ENCODE results near the gene ARFGEF3. TPM values are rescaled to one million over a fixed set of nuclear protein-coding genes. Genes with fewer than 3 reads are reported as not detected.

ARFGEF3 gene
- total and polyA plus RNA-seq, 5 experiments from 2014 or later = not detected

- Mint-ChIP-seq H3K4me3 (no peak overlapping the region), H3K4me1 (no peaks in the 10 kb centered on the region), H3K9me3 (peaks cover 0 to 16% (median 8%) of the 10 kb centered on the region in 9 donors), H3K27me3 (peaks cover 13 to 26% (median 19%) of the 10 kb centered on the region in 5 donors), H3K27ac (no peak overlapping the region), H3K36me3 (peaks cover 0 to 6% (median 0%) of the 10 kb centered on the region in 3 donors)
- ATAC-seq (no peak), DNase-seq (no peak)
- POLR2A ChIA-PET = no interaction called here
Measured at GRCh38 chr6:138182939-138183789, 21.4 kb downstream of the ARFGEF3 start.

DNA sequence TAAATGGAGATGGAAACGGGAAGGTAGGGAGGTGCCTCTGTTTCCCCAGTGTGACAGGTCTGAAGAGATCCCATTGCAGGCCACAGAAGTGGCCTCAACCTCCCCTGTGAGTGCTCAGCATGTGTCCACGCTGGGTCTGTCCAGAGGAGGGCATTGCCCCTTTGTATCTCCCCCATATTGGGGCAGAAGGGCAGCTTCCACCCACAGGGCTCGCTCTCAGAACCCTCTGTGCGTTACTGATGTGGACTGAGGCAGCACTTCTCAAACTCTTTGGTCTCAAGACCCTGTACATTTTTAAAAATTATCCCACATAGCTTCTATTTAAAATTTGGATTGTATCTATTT is 22.0 kb downstream of the ARFGEF3 start:
- ATAC-seq (no peak), DNase-seq (no peak)
- no peaks in the 10 kb centered on the region for H3K36me3 Mint-ChIP-seq
- POLR2A ChIA-PET = no interaction called here
- no peaks in the 10 kb centered on the region for H3K4me1 Mint-ChIP-seq
- H3K27ac Mint-ChIP-seq = no peak overlapping the region
- H3K9me3 Mint-ChIP-seq = peaks cover 0 to 11% (median 4%) of the 10 kb centered on the region in 9 donors
- no peak overlapping the region for H3K4me3 Mint-ChIP-seq
- H3K27me3 Mint-ChIP-seq = peaks cover 17 to 32% (median 25%) of the 10 kb centered on the region in 5 donors

- Mint-ChIP-seq H3K36me3 (no peaks in the 10 kb centered on the region), H3K4me3 (no peak overlapping the region), H3K27me3 (peaks cover 19 to 37% (median 26%) of the 10 kb centered on the region in 5 donors), H3K9me3 (peaks cover 0 to 11% (median 3%) of the 10 kb centered on the region in 9 donors), H3K4me1 (no peaks in the 10 kb centered on the region), H3K27ac (no peak overlapping the region)
- DNase-seq = no peak
- no peak for ATAC-seq
- POLR2A ChIA-PET = no interaction called here
Measured at GRCh38 chr6:138184230-138184629, 22.5 kb downstream of the ARFGEF3 start.

DNA sequence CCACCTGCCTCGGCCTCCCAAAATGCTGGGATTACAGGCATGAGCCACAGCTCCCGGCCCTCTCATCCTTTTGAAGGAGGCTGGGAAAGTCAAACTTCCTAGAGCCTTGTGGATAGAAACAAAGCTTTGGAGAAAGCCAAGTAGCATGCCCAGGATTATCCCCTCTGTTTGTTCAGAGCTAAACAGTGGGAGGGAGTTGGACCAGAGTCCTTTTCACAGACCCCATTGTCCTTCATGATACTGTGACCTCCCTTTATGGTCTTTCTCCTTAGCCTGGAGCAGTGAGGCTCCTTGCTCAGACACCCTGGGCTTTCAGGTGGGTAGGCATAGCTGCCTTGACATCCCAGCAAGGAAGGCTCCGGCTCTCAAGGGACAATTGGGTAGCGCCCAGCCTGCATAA is 25.4 kb downstream of the ARFGEF3 start:
- no peak for DNase-seq
- H3K27me3 Mint-ChIP-seq = peaks cover 26 to 55% (median 33%) of the 10 kb centered on the region in 5 donors

GRCh38 chr6:138188278-138188941 is 26.7 kb downstream of the ARFGEF3 start:
- H3K4me1 Mint-ChIP-seq = no peaks in the 10 kb centered on the region
- H3K9me3 Mint-ChIP-seq = no peaks in the 10 kb centered on the region
- peaks cover 21 to 45% (median 28%) of the 10 kb centered on the region in 5 donors for H3K27me3 Mint-ChIP-seq
- H3K36me3 Mint-ChIP-seq = no peaks in the 10 kb centered on the region
- no peak for DNase-seq
- H3K4me3 Mint-ChIP-seq = no peak overlapping the region
- H3K27ac Mint-ChIP-seq = no peak overlapping the region
- POLR2A ChIA-PET = no interaction called here
- ATAC-seq = no peak

More for the DNA sequence above, 25.4 kb downstream of the ARFGEF3 start:
- H3K36me3 Mint-ChIP-seq = no peaks in the 10 kb centered on the region
- no peak overlapping the region for H3K4me3 Mint-ChIP-seq
- POLR2A ChIA-PET = interaction anchor here (0.7 kb wide), 1 partner anchor 69 kb away, joined by 8 read pairs; no protein-coding TSS in a partner anchor
- no peak for ATAC-seq
- no peaks in the 10 kb centered on the region for H3K4me1 Mint-ChIP-seq
- no peak overlapping the region for H3K27ac Mint-ChIP-seq
- no peaks in the 10 kb centered on the region for H3K9me3 Mint-ChIP-seq

DNA sequence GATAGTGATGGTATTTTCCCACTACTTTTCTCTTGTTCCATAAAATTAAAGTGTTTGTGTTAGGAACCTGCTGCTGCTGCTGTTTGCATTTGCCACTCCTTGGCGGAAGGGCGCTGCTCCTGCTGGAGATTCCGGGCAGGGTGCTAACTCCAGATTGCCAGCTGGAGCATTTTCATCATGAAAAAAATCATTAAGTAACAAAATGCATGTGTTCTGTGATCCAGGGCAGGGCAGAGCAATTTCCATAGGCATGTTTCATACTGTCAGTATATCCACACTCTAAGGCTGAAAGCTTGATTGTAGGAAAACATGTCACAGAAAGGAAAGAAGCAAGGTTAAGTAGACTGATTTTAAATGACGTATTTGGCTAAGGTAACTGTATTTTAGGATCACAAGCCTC is 32.5 kb downstream of the ARFGEF3 start:
- Mint-ChIP-seq H3K27ac (no peak overlapping the region), H3K4me3 (no peak overlapping the region), H3K27me3 (peaks cover 10 to 31% (median 18%) of the 10 kb centered on the region in 5 donors), H3K36me3 (no peaks in the 10 kb centered on the region), H3K4me1 (no peaks in the 10 kb centered on the region), H3K9me3 (no peaks in the 10 kb centered on the region)
- ATAC-seq = no peak
- DNase-seq = no peak
- POLR2A ChIA-PET = no interaction called here

GRCh38 chr6:138196122-138196738 is 34.5 kb downstream of the ARFGEF3 start:
- H3K27ac Mint-ChIP-seq = no peak overlapping the region
- H3K4me3 Mint-ChIP-seq = no peak overlapping the region
- no peaks in the 10 kb centered on the region for H3K36me3 Mint-ChIP-seq
- H3K27me3 Mint-ChIP-seq = peaks cover 14 to 34% (median 17%) of the 10 kb centered on the region in 5 donors
- peaks cover 0 to 3% (median 0%) of the 10 kb centered on the region in 9 donors for H3K9me3 Mint-ChIP-seq
- ATAC-seq (no peak), DNase-seq (no peak)
- H3K4me1 Mint-ChIP-seq = no peaks in the 10 kb centered on the region
- POLR2A ChIA-PET = no interaction called here

- Mint-ChIP-seq H3K27me3 (peaks cover 15 to 38% (median 16%) of the 10 kb centered on the region in 5 donors), H3K36me3 (no peaks in the 10 kb centered on the region), H3K27ac (no peak overlapping the region), H3K4me3 (no peak overlapping the region), H3K4me1 (no peaks in the 10 kb centered on the region), H3K9me3 (peaks cover 0 to 3% (median 0%) of the 10 kb centered on the region in 9 donors)
- DNase-seq (no peak), ATAC-seq (no peak)
- POLR2A ChIA-PET = no interaction called here
Measured at GRCh38 chr6:138197570-138197969, 35.8 kb downstream of the ARFGEF3 start.

DNA sequence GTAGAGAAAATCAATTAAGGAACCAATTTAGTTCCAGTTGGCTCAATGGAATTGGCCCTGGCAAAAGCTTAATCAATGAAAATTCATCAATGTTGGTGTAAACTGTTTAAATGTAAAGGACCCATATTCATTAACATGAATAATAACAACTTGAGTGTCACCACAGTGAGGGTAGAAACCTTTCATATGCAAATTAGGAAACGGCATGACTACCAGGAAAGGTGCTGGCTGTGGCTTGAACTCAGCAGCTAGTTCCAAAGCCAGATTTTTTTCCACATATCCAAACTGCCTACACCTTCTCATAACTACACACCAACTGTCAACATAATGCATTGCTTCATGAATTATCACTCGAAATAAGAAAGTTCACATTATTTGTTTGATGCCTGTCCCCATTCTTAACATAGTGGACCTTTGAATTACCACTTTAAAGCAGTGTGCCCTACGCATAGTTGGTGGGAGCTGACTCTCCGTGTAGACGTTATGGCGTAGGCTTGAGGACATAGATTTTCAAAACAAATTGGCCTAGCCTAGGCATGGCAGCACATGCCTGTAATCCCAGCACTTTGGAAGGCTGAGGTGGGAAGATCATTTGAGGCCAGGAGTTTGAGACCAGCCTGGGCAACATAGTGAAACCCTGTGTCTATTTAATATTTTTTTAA is 36.8 kb downstream of the ARFGEF3 start:
- H3K27me3 Mint-ChIP-seq = peaks cover 16 to 38% (median 21%) of the 10 kb centered on the region in 5 donors
- POLR2A ChIA-PET = no interaction called here
- H3K27ac Mint-ChIP-seq = no peak overlapping the region

DNA sequence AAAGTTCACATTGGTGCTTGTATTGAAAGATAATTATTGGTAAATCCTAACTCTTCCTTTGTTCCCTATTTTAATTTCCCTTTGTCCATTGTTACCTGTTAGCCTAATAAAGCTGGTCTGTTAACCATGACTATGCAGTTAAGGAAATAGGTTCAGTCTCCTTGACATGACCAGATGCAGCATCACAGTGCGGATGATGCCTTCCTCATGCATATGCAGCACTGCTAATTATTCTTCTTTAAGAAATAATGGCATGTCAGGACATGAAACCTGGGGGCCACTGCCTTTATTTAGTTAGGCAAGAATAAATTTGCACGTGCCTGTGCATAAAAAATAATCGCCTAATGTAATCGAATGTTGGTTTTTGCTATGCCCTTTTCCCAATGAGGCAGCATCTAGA is 40.1 kb downstream of the ARFGEF3 start:
- H3K27ac Mint-ChIP-seq = no peak overlapping the region
- H3K36me3 Mint-ChIP-seq = no peaks in the 10 kb centered on the region
- ATAC-seq = no peak
- peaks cover 14 to 29% (median 25%) of the 10 kb centered on the region in 5 donors for H3K27me3 Mint-ChIP-seq
- peaks cover 0 to 3% (median 0%) of the 10 kb centered on the region in 9 donors for H3K9me3 Mint-ChIP-seq
- H3K4me3 Mint-ChIP-seq = no peak overlapping the region
- DNase-seq = no peak
- H3K4me1 Mint-ChIP-seq = no peaks in the 10 kb centered on the region
- POLR2A ChIA-PET = no interaction called here

More for the DNA sequence above, 36.8 kb downstream of the ARFGEF3 start:
- H3K9me3 Mint-ChIP-seq = peaks cover 0 to 3% (median 0%) of the 10 kb centered on the region in 9 donors
- ATAC-seq = no peak
- no peak for DNase-seq
- H3K4me3 Mint-ChIP-seq = no peak overlapping the region
- H3K36me3 Mint-ChIP-seq = no peaks in the 10 kb centered on the region
- no peaks in the 10 kb centered on the region for H3K4me1 Mint-ChIP-seq

- Mint-ChIP-seq H3K4me1 (no peaks in the 10 kb centered on the region), H3K36me3 (no peaks in the 10 kb centered on the region), H3K27me3 (peaks cover 14 to 31% (median 25%) of the 10 kb centered on the region in 5 donors), H3K4me3 (no peak overlapping the region), H3K27ac (no peak overlapping the region), H3K9me3 (peaks cover 0 to 3% (median 0%) of the 10 kb centered on the region in 9 donors)
- no peak for DNase-seq
- POLR2A ChIA-PET = no interaction called here
- ATAC-seq = no peak
Measured at GRCh38 chr6:138203315-138203714, 41.6 kb downstream of the ARFGEF3 start.

DNA sequence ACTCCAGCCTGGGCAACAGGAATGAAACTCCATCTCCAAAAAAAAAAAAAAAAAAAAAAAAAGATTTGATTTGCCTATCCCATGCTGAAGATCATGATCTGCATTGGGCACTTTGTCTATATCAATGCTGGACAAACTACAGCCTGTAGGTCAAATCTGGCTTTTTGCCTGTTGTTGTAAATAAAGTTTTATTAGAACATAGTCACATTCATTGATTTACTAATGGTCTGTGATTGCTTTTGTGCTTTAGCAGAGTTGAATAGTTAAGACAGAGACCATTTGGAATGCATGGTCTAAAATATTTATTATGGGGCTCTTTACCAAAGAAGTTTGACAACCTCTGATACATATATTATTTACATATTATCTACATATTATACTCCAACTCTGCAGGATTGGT is 42.6 kb downstream of the ARFGEF3 start:
- H3K9me3 Mint-ChIP-seq = peaks cover 0 to 3% (median 0%) of the 10 kb centered on the region in 9 donors
- POLR2A ChIA-PET = no interaction called here
- H3K27me3 Mint-ChIP-seq = peaks cover 17 to 36% (median 30%) of the 10 kb centered on the region in 5 donors
- H3K36me3 Mint-ChIP-seq = no peaks in the 10 kb centered on the region
- ATAC-seq (no peak), DNase-seq (no peak)
- H3K4me3 Mint-ChIP-seq = no peak overlapping the region
- H3K4me1 Mint-ChIP-seq = no peaks in the 10 kb centered on the region
- H3K27ac Mint-ChIP-seq = no peak overlapping the region
